HFF-Myc (cell line): ENCODE measurements around the gene SCN10A.

ENCODE experiments used
- DNase-seq: peaks from one replicate; pipeline ENCODE4 v3.0.0-alpha.2; 2011; ENCODE audit warnings: low read depth; ENCODE audit errors: extremely low read depth
- H3K4me3 ChIP-seq: replicated peaks from 2 replicates; pipeline ENCODE4 v1.5.1; 2011; ENCODE audit warnings: low read depth, mild to moderate bottlenecking, control low read depth, low read length
- TF ChIP-seq, protein P1 (sequence below): IDR thresholded peaks from 2 replicates; pipeline ENCODE4 v1.5.1; 2012; ENCODE audit warnings: mild to moderate bottlenecking, low read depth, low read length, control low read depth; ENCODE audit errors: missing control alignments

Gene SCN10A

DNA sequence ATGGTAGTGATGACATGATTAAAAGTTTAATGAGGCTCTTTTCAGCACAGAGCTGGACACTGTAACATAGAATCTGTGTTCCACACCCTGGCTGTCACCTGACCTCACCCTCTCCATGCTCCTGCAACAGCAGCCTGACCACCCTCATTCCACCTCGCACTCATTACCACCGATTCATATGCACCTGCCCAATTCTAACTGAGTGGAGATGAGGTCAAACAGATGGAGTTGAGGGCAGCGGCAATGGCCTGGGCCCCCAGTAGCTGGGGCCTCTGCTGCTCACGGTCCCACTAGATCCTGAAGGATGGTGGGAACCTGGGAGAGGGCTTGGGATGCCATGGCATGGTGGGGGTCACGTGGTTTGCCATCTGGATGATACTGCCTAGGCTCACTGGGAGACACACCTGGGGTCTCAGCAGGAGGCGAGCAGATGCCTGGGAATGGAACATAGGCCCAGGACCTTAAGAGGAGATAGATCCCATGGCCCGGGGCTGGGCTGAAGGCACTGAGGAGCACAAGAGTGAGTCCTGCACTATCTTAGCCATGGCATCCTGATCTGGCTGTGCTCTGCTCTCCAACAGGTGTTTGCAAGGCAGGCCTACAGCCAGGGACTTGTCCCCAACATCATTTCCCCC is 167.9 kb downstream of the SCN10A start:
- TF ChIP-seq, protein P1, sequence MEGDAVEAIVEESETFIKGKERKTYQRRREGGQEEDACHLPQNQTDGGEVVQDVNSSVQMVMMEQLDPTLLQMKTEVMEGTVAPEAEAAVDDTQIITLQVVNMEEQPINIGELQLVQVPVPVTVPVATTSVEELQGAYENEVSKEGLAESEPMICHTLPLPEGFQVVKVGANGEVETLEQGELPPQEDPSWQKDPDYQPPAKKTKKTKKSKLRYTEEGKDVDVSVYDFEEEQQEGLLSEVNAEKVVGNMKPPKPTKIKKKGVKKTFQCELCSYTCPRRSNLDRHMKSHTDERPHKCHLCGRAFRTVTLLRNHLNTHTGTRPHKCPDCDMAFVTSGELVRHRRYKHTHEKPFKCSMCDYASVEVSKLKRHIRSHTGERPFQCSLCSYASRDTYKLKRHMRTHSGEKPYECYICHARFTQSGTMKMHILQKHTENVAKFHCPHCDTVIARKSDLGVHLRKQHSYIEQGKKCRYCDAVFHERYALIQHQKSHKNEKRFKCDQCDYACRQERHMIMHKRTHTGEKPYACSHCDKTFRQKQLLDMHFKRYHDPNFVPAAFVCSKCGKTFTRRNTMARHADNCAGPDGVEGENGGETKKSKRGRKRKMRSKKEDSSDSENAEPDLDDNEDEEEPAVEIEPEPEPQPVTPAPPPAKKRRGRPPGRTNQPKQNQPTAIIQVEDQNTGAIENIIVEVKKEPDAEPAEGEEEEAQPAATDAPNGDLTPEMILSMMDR = no peak
- no peak overlapping the region for H3K4me3 ChIP-seq
- no peak for DNase-seq

- TF ChIP-seq, protein P1 = no peak
- no peak for DNase-seq
These were observed 168.6 kb downstream of the SCN10A start for GRCh38 chr3:38647217-38647970.

More at GRCh38 chr3:38647217-38647970, 168.6 kb downstream of the SCN10A start:
- H3K4me3 ChIP-seq = no peak overlapping the region
